Retina (tissue), 1 donor: ENCODE measurements around the gene NEK8.

ENCODE experiments used
- DNase-seq: peaks from one replicate; pipeline ENCODE4 v3.0.0-alpha.2; 2016

NEK8 gene

GRCh38 chr17:28745786-28746411, 17.3 kb downstream of the NEK8 start:
- no peak for DNase-seq

DNA sequence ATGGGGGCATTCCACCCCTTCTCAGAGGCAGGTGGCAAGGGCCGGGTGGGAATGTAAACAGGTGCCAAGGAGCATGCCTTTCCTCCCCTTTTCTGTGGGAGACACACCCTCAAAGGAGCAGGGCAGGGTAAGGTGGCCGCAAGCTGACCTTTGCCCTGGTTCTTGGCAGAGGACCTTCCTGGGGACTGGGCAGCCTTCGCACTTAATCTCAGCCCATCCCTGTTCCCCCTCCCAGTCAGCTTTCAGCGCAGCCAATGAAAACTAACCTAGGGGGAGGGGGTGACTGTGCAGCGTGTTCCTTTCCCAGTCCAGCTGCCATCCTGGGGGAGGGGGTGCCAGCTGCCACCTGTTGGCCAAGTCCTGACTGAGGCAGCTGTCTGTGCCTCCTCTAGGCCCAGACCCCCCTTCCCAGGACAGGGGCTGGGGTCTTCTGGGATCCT, 18.0 kb downstream of the NEK8 start:
- DNase-seq = no peak

DNA sequence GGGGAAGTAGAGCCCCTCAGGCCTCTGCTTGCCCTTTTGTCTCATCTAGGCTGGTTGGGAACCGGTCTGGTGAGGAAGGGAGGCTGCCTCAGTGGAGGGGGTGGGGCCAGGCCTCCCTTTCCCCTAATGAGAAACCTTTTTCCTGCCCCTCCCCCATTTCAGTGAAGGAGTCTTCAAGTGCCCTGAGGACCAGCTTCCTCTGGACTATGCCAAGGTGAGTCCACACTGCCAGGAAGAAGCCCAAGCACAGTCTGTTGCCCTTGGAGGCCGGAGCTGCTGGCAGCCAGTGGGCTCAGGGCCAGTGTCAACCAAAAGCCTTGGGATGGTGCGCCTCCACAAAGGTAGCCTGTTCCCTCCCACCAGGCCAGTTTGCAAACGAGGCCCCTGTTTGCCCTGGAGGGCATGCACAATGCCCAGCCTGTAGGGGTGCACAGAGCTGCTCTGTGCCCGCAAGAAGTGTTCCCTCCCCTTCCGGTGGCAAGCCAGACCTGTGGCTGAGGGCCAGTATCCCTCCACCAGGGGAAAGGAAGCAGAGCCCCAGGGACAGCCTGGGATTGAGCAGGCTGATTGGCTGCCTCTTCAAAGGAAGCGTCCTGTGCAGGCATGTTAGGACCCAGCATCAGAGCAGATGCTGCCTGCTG, 18.6 kb downstream of the NEK8 start:
- DNase-seq = no peak

- DNase-seq = no peak
These were observed 19.5 kb downstream of the NEK8 start for GRCh38 chr17:28747801-28748750.

GRCh38 chr17:28748852-28749515, 20.4 kb downstream of the NEK8 start:
- DNase-seq = no peak

DNA sequence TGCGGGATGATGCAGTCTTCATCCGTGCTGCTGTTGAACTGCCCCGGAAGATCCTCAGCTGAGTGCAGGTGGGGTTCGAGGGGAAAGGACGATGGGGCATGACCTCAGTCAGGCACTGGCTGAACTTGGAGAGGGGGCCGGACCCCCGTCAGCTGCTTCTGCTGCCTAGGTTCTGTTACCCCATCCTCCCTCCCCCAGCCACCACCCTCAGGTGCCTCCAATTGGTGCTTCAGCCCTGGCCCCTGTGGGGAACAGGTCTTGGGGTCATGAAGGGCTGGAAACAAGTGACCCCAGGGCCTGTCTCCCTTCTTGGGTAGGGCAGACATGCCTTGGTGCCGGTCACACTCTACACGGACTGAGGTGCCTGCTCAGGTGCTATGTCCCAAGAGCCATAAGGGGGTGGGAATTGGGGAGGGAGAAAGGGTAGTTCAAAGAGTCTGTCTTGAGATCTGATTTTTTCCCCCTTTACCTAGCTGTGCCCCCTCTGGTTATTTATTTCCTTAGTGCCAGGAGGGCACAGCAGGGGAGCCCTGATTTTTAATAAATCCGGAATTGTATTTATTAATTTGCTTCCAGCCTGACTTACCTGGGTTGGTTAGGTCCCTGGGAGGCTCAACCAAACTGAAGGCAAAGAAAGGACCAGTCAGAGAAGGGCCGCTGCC, 21.1 kb downstream of the NEK8 start:
- DNase-seq = no peak

- DNase-seq = peak; percentile 92
These were observed 21.8 kb downstream of the NEK8 start for GRCh38 chr17:28750178-28751047.

- DNase-seq = no peak
These were observed 23.2 kb downstream of the NEK8 start for GRCh38 chr17:28751600-28752366.

GRCh38 chr17:28755486-28755885, 26.9 kb downstream of the NEK8 start:
- DNase-seq = no peak

- DNase-seq = no peak
These were observed 27.6 kb downstream of the NEK8 start for GRCh38 chr17:28756049-28756804.

DNA sequence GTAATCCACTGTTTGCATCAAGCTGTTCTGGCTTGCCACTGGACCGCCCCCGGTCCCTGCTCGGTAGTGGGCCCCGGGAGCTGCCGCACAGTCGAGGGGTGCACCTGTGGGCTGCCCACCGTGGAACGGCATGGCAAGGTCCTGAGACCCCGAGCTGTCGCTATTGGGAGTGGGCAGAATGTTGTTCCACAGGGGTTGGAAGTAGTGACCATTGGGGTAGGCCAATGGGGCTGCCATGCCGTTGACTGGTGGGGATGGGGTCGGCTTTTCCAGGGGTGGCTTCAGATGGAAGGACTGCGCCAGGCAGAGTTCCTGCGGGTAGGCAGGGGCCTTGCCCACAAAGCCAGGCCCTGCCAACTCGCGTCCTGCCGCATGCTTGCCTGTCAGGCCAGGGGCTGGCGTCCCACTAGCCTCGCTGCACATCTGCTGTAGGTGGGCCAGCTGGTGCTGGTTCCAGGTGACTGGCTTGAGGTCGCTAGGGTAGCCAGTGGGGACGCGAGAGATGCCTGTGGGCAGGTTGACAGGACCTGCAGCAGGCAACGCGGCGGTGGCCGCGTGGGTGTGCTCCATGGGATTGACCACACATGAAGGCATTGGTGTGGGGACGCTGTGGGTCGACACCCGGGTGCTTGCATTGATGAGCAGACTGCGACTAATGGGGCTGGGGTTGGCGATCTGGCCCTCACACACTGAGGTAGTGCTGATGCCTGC, 30.0 kb downstream of the NEK8 start:
- no peak for DNase-seq

GRCh38 chr17:28759256-28759865, 30.8 kb downstream of the NEK8 start:
- DNase-seq = no peak

DNA sequence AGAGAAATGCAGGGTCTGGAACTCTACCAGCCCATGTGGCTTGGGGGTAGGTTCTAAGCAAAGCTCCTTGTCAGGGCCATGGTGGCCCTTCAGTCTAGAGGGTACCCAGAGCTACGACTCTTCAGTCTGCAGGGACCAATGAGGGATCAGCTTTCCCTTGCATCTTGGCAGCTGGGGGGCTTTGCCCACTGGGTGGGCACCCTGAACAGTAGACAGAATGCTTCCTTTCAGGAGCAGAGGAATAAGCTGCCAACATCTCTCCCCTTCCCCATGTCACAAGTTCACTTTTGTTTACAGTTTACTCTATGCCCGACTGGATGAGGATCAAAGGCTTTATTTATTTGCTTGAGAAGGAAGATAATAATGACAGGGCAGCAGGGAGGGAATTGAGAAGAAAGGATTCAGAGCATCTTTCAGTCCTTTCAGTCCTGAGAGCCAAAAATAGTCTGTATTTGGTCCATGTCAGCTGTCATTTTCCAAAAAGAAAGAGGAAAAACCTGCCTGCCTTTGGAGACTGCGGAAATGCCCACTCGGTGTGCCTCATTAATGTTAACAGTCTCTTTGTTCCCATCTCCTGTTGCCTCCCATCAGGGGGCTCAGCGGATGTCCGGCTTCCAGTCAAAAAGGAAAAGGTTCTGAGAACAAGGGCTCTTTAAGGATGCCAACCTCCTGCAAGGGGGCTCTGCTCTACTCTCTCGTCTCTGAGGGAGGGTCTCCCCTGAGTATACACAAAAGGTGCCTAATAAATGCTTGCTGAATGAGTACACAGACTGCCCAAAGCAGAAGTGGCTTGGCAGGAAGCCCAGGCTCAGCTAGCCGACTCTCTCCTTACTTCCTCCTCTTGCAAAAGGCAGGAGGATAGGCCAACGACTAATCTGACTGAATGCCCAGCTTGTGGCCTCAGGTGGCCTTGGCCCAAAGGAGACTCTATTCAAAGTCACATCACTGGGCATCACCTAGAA, 32.3 kb downstream of the NEK8 start:
- DNase-seq = peak; percentile 59

DNA sequence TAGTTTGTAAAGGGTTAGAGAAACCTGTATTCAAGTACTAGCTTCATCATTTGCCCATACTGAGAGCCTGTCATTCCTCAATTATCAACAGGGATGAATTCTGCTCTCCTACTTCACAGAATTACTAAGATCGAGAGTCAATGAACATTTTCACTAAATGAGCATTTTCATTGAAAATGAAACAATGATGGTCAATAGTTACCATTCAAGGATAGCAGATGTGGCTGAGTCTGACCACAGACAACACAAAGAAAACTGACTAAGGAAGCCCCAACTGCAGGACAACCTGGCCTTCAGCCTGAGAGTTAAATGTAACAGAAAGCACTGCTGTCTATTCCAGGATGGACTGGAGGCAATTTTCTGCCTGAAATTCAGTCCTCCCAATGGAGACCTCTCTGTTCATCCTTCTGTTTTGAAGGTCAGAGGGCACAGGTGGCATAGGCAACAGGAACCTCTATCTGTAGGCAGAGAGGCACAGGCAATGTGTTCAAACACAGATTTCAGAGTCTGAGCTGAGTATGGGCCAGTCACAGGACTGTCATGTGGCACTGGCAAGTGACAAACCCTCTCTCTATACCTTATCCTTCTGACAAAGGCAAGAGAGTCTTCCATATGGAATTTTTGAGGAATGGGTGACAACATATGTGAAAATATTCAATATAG, 34.7 kb downstream of the NEK8 start:
- DNase-seq = no peak

DNA sequence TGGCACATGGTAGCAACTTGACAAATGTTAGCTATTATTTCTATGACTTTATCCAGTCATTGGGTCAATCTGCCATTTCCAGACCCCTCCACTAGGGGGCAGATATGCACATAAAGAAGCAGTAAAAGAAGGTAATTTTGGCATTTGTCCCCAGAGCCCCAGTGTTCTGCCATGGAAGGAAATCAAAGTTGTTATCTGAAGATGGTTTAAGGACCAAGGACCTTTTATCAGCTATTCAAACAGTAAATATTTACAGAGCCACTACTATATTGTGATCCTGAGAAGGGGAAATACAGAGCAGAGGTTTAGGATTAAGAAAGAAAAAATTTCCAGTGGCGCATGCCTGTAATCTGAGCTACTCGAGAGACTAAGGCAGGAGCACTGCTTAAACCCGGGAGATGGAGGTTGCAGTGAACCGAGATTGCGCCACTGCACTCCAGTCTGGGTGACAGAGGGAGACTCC, 35.2 kb downstream of the NEK8 start:
- DNase-seq = peak; percentile 59

DNA sequence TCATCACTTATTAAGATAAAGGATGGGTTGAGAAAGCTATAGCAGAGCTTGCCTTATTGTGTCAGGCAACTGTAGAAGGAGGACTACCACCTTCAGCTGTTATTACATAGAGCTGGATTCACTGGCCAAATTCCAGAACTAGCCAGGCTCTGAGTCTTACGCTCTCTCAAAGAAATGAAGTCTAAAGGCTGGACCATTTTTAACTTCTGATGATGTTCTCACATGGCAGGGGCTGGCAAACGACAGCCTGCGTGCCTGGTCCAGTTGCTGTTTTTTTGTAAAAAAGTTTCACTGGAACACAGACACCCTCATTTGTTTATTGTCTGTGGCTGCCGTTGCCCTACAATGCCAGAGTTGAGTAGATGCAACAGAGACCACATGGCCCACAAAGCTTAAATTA, 36.5 kb downstream of the NEK8 start:
- DNase-seq = no peak

DNA sequence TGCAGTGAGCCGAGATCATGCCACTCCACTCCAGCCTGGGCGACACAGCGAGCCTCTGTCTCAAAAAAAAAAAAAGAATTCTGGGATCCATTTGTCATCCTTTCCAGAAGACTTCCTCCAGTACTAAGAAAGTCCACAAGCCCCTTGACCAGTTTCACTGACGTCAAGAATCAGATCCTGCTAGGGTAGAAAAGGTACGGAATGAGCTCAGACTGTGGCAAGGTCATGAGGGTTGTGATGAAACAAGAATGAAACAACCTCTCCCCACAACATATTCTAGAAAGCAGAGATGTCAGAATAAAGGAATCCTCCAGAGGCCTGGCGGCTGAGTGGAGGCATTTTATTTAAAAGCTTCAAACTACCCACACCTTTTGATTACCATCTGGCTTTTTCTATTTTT, 45.1 kb downstream of the NEK8 start:
- no peak for DNase-seq
